ENCODE data around the gene ADGRL3.

The ADGRL3 gene

DNA sequence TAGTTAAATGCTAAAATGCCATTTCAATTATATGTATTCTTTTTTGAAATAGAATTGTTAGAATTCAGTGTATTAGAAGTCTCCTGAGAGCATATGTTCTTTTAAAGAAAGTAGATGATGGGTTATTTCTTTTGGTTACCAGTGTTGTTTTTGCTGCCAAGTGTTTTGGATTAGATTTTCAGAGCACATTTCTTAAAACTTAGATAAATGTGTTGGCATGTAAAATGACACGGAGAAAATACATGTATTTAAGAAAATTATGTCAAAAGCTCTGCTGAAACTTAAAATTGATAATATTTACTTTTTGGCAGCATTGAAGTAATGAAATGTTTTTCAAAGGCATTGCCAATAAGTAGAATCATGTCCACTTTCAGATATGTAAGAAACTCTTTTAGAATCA is 379.7 kb downstream of the ADGRL3 start (continued):
- TF ChIP-seq ZBTB21 (tag by site-specific recombination; IDR thresholded peaks at IDR 0.05): no peak

DNA sequence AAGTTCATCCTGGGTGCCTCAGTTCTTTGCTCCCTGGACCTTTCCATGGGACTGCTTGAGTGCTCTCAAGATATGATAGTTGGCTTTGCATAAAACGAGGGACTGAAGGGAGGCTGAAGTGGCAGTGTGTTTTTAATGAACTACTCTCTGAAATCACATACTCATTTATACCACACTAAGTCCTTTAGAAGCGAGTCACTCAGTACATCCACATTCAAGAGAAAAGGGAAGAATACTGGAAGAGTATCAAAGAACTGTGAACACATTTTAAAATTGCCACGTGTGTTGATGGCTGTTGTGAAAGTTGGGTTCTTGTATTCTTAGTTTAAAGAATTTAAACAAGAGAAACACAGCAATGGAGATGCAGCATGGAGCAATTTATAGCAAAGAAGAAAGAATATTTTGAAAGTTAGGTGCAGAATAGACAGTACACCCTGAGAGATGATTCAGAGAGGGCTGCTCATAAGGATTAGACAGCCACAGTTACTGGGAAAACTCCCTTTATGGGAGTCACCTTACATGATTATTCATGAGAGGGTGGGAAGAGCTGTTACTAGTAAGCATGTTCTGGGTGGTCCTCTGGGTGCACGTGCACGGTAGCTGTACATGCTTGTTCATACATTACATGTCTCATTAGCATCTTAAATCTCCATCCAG is 380.7 kb downstream of the ADGRL3 start:
- Histone ChIP-seq H3K9me3 (ENCODE audit: control insufficient read depth, insufficient read depth, low read depth, low read length) (no peaks in the 10 kb centered on the region), H3K36me3 (ENCODE audit: control insufficient read depth in 2 of 2, insufficient read depth in 1 of 2, low read length in 2 of 2) (no peaks in the 10 kb centered on the region), H3K4me1 (ENCODE audit: control insufficient read depth, insufficient read depth, low read length) (no peaks in the 10 kb centered on the region), H3K27ac (ENCODE audit: extremely low read depth, low read depth, low read length) (no peak overlapping the region), H3K4me3 (ENCODE audit: low read depth, low read length) (no peak overlapping the region)
- ChIA-PET POLR2A (no interaction called here), CTCF (no interaction called here)
- TF ChIP-seq ZNF274 (IDR thresholded peaks at IDR 0.05; ENCODE audit: low read length) (no peak), ZNF274 (tag by site-specific recombination; IDR thresholded peaks at IDR 0.05; ENCODE audit: borderline replicate concordance) (no peak), KLF16 (tag by site-specific recombination; IDR thresholded peaks at IDR 0.05) (no peak), ZNF184 (tag by site-specific recombination; IDR thresholded peaks at IDR 0.05) (no peak), ZNF548 (tag by site-specific recombination; IDR thresholded peaks at IDR 0.05) (no peak), PBX3 (CRISPR knock-in tag; IDR thresholded peaks at IDR 0.05) (no peak), ZSCAN16 (tag by site-specific recombination; IDR thresholded peaks at IDR 0.05) (no peak), BCL6B (tag by site-specific recombination; IDR thresholded peaks at IDR 0.05) (no peak), ZNF426 (tag by site-specific recombination; IDR thresholded peaks at IDR 0.05) (no peak), ZNF621 (tag by site-specific recombination; IDR thresholded peaks at IDR 0.05) (no peak), KLF1 (tag by site-specific recombination; IDR thresholded peaks at IDR 0.05) (no peak), BCL11B (tag by site-specific recombination; IDR thresholded peaks at IDR 0.05; ENCODE audit: low read depth) (no peak), ZNF416 (tag by site-specific recombination; IDR thresholded peaks at IDR 0.05) (no peak), MEIS1 (CRISPR knock-in tag; IDR thresholded peaks at IDR 0.05; ENCODE audit: borderline replicate concordance) (no peak), ZNF473 (tag by site-specific recombination; IDR thresholded peaks at IDR 0.05) (no peak)
- TF ChIP-seq, protein P1, sequence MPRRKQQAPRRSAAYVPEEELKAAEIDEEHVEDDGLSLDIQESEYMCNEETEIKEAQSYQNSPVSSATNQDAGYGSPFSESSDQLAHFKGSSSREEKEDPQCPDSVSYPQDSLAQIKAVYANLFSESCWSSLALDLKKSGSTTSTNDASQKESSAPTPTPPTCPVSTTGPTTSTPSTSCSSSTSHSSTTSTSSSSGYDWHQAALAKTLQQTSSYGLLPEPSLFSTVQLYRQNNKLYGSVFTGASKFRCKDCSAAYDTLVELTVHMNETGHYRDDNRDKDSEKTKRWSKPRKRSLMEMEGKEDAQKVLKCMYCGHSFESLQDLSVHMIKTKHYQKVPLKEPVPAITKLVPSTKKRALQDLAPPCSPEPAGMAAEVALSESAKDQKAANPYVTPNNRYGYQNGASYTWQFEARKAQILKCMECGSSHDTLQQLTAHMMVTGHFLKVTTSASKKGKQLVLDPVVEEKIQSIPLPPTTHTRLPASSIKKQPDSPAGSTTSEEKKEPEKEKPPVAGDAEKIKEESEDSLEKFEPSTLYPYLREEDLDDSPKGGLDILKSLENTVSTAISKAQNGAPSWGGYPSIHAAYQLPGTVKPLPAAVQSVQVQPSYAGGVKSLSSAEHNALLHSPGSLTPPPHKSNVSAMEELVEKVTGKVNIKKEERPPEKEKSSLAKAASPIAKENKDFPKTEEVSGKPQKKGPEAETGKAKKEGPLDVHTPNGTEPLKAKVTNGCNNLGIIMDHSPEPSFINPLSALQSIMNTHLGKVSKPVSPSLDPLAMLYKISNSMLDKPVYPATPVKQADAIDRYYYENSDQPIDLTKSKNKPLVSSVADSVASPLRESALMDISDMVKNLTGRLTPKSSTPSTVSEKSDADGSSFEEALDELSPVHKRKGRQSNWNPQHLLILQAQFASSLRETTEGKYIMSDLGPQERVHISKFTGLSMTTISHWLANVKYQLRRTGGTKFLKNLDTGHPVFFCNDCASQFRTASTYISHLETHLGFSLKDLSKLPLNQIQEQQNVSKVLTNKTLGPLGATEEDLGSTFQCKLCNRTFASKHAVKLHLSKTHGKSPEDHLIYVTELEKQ (tag by site-specific recombination; IDR thresholded peaks at IDR 0.05; ENCODE audit: borderline replicate concordance): no peak

GRCh38 chr4:61583696-61584095 is 383.6 kb downstream of the ADGRL3 start:
- H3K9me3 ChIP-seq (ENCODE audit: control insufficient read depth, insufficient read depth, low read depth, low read length): no peaks in the 10 kb centered on the region
- TF ChIP-seq ZNF768 (tag by site-specific recombination; IDR thresholded peaks at IDR 0.05) (no peak), ZNF37A (tag by site-specific recombination; IDR thresholded peaks at IDR 0.05) (no peak), ZNF580 (tag by site-specific recombination; IDR thresholded peaks at IDR 0.05) (no peak), ZNF621 (tag by site-specific recombination; IDR thresholded peaks at IDR 0.05) (no peak), GFI1B (tag by site-specific recombination; IDR thresholded peaks at IDR 0.05) (no peak)
- TF ChIP-seq, protein P2, sequence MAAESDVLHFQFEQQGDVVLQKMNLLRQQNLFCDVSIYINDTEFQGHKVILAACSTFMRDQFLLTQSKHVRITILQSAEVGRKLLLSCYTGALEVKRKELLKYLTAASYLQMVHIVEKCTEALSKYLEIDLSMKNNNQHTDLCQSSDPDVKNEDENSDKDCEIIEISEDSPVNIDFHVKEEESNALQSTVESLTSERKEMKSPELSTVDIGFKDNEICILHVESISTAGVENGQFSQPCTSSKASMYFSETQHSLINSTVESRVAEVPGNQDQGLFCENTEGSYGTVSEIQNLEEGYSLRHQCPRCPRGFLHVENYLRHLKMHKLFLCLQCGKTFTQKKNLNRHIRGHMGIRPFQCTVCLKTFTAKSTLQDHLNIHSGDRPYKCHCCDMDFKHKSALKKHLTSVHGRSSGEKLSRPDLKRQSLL (tag by site-specific recombination; IDR thresholded peaks at IDR 0.05): no peak
- TF ChIP-seq, protein P3, sequence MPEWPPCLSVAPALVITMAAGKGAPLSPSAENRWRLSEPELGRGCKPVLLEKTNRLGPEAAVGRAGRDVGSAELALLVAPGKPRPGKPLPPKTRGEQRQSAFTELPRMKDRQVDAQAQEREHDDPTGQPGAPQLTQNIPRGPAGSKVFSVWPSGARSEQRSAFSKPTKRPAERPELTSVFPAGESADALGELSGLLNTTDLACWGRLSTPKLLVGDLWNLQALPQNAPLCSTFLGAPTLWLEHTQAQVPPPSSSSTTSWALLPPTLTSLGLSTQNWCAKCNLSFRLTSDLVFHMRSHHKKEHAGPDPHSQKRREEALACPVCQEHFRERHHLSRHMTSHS (tag by site-specific recombination; IDR thresholded peaks at IDR 0.05): no peak
- no peaks in the 10 kb centered on the region for H3K4me1 ChIP-seq (ENCODE audit: control insufficient read depth, insufficient read depth, low read length)
- H3K27ac ChIP-seq (ENCODE audit: extremely low read depth, low read depth, low read length): no peak overlapping the region
- no peak overlapping the region for H3K4me3 ChIP-seq (ENCODE audit: low read depth, low read length)
- CTCF ChIA-PET: no interaction called here
- no peaks in the 10 kb centered on the region for H3K36me3 ChIP-seq (ENCODE audit: control insufficient read depth in 2 of 2, insufficient read depth in 1 of 2, low read length in 2 of 2)
- POLR2A ChIA-PET: no interaction called here

Data from HEK293 (cell line).